ENCODE data around the gene APBB2.
A peak's percentile ranks its signal among the peaks of the same experiment; 100 is the strongest.

The APBB2 gene

GRCh38 chr4:41214825-41215146 lies 444 bp upstream of the APBB2 start:
- Histone ChIP-seq H3K4me3 (ENCODE audit: low read depth, low read length) (peak overlapping the region; percentile 45), H3K27me3 (ENCODE audit: control insufficient read depth, insufficient read depth, low read length) (peaks cover 7% of the 10 kb centered on the region), H3K4me1 (ENCODE audit: control insufficient read depth, insufficient read depth, low read length) (peaks cover 12% of the 10 kb centered on the region), H3K9me3 (ENCODE audit: control insufficient read depth, insufficient read depth, low read length) (no peaks in the 10 kb centered on the region), H3K36me3 (ENCODE audit: control insufficient read depth, insufficient read depth, low read length) (no peaks in the 10 kb centered on the region), H3K9ac (ENCODE audit: low read depth, low read length) (no peak overlapping the region)

- Histone ChIP-seq H3K4me3 (ENCODE audit: low read depth, low read length) (peak overlapping the region; percentile 78), H3K9ac (ENCODE audit: low read depth, low read length) (peak overlapping the region; percentile 94), H3K27me3 (ENCODE audit: control insufficient read depth, insufficient read depth, low read length) (peaks cover 7% of the 10 kb centered on the region), H3K4me1 (ENCODE audit: control insufficient read depth, insufficient read depth, low read length) (peaks cover 12% of the 10 kb centered on the region), H3K36me3 (ENCODE audit: control insufficient read depth, insufficient read depth, low read length) (no peaks in the 10 kb centered on the region), H3K9me3 (ENCODE audit: control insufficient read depth, insufficient read depth, low read length) (no peaks in the 10 kb centered on the region)
Observed at GRCh38 chr4:41213625-41214135, 662 bp downstream of the APBB2 start.

GRCh38 chr4:41212616-41213203 lies 1.6 kb downstream of the APBB2 start:
- Histone ChIP-seq H3K27me3 (ENCODE audit: control insufficient read depth, insufficient read depth, low read length) (peaks cover 7% of the 10 kb centered on the region), H3K4me1 (ENCODE audit: control insufficient read depth, insufficient read depth, low read length) (peaks cover 12% of the 10 kb centered on the region), H3K9me3 (ENCODE audit: control insufficient read depth, insufficient read depth, low read length) (no peaks in the 10 kb centered on the region), H3K4me3 (ENCODE audit: low read depth, low read length) (peak overlapping the region; percentile 78), H3K36me3 (ENCODE audit: control insufficient read depth, insufficient read depth, low read length) (no peaks in the 10 kb centered on the region), H3K9ac (ENCODE audit: low read depth, low read length) (no peak overlapping the region)

- Histone ChIP-seq H3K27me3 (ENCODE audit: control insufficient read depth, insufficient read depth, low read length) (peaks cover 7% of the 10 kb centered on the region), H3K4me1 (ENCODE audit: control insufficient read depth, insufficient read depth, low read length) (peaks cover 11% of the 10 kb centered on the region), H3K4me3 (ENCODE audit: low read depth, low read length) (no peak overlapping the region), H3K36me3 (ENCODE audit: control insufficient read depth, insufficient read depth, low read length) (no peaks in the 10 kb centered on the region), H3K9me3 (ENCODE audit: control insufficient read depth, insufficient read depth, low read length) (no peaks in the 10 kb centered on the region), H3K9ac (ENCODE audit: low read depth, low read length) (no peak overlapping the region)
Observed at GRCh38 chr4:41211951-41212615, 2.3 kb downstream of the APBB2 start.

GRCh38 chr4:41209901-41210300 lies 4.4 kb downstream of the APBB2 start:
- Histone ChIP-seq H3K36me3 (ENCODE audit: control insufficient read depth, insufficient read depth, low read length) (no peaks in the 10 kb centered on the region), H3K4me3 (ENCODE audit: low read depth, low read length) (no peak overlapping the region), H3K9me3 (ENCODE audit: control insufficient read depth, insufficient read depth, low read length) (no peaks in the 10 kb centered on the region), H3K9ac (ENCODE audit: low read depth, low read length) (no peak overlapping the region), H3K27me3 (ENCODE audit: control insufficient read depth, insufficient read depth, low read length) (peaks cover 7% of the 10 kb centered on the region), H3K4me1 (ENCODE audit: control insufficient read depth, insufficient read depth, low read length) (peaks cover 4% of the 10 kb centered on the region)

- H3K27me3 ChIP-seq (ENCODE audit: control insufficient read depth, insufficient read depth, low read length): peaks cover 7% of the 10 kb centered on the region
- no peak overlapping the region for H3K9ac ChIP-seq (ENCODE audit: low read depth, low read length)
- H3K36me3 ChIP-seq (ENCODE audit: control insufficient read depth, insufficient read depth, low read length): no peaks in the 10 kb centered on the region
- no peak overlapping the region for H3K4me3 ChIP-seq (ENCODE audit: low read depth, low read length)
- H3K9me3 ChIP-seq (ENCODE audit: control insufficient read depth, insufficient read depth, low read length): no peaks in the 10 kb centered on the region
- H3K4me1 ChIP-seq (ENCODE audit: control insufficient read depth, insufficient read depth, low read length): peaks cover 8% of the 10 kb centered on the region
Observed at GRCh38 chr4:41209187-41209586, 5.2 kb downstream of the APBB2 start.

GRCh38 chr4:41207291-41207831 lies 7.0 kb downstream of the APBB2 start:
- Histone ChIP-seq H3K36me3 (ENCODE audit: control insufficient read depth, insufficient read depth, low read length) (no peaks in the 10 kb centered on the region), H3K9me3 (ENCODE audit: control insufficient read depth, insufficient read depth, low read length) (no peaks in the 10 kb centered on the region), H3K4me1 (ENCODE audit: control insufficient read depth, insufficient read depth, low read length) (peaks cover 7% of the 10 kb centered on the region), H3K4me3 (ENCODE audit: low read depth, low read length) (no peak overlapping the region), H3K9ac (ENCODE audit: low read depth, low read length) (no peak overlapping the region), H3K27me3 (ENCODE audit: control insufficient read depth, insufficient read depth, low read length) (no peaks in the 10 kb centered on the region)

GRCh38 chr4:41205854-41206460 lies 8.4 kb downstream of the APBB2 start:
- H3K27me3 ChIP-seq (ENCODE audit: control insufficient read depth, insufficient read depth, low read length): no peaks in the 10 kb centered on the region
- peaks cover 7% of the 10 kb centered on the region for H3K4me1 ChIP-seq (ENCODE audit: control insufficient read depth, insufficient read depth, low read length)
- no peak overlapping the region for H3K9ac ChIP-seq (ENCODE audit: low read depth, low read length)
- no peak overlapping the region for H3K4me3 ChIP-seq (ENCODE audit: low read depth, low read length)
- H3K36me3 ChIP-seq (ENCODE audit: control insufficient read depth, insufficient read depth, low read length): no peaks in the 10 kb centered on the region
- no peaks in the 10 kb centered on the region for H3K9me3 ChIP-seq (ENCODE audit: control insufficient read depth, insufficient read depth, low read length)

GRCh38 chr4:41205130-41205529 lies 9.2 kb downstream of the APBB2 start:
- H3K27me3 ChIP-seq (ENCODE audit: control insufficient read depth, insufficient read depth, low read length): no peaks in the 10 kb centered on the region
- H3K9me3 ChIP-seq (ENCODE audit: control insufficient read depth, insufficient read depth, low read length): no peaks in the 10 kb centered on the region
- H3K36me3 ChIP-seq (ENCODE audit: control insufficient read depth, insufficient read depth, low read length): no peaks in the 10 kb centered on the region
- H3K4me3 ChIP-seq (ENCODE audit: low read depth, low read length): no peak overlapping the region
- H3K9ac ChIP-seq (ENCODE audit: low read depth, low read length): no peak overlapping the region
- peaks cover 7% of the 10 kb centered on the region for H3K4me1 ChIP-seq (ENCODE audit: control insufficient read depth, insufficient read depth, low read length)

- Histone ChIP-seq H3K9ac (ENCODE audit: low read depth, low read length) (no peak overlapping the region), H3K4me3 (ENCODE audit: low read depth, low read length) (no peak overlapping the region), H3K4me1 (ENCODE audit: control insufficient read depth, insufficient read depth, low read length) (peaks cover 7% of the 10 kb centered on the region), H3K9me3 (ENCODE audit: control insufficient read depth, insufficient read depth, low read length) (no peaks in the 10 kb centered on the region), H3K36me3 (ENCODE audit: control insufficient read depth, insufficient read depth, low read length) (no peaks in the 10 kb centered on the region), H3K27me3 (ENCODE audit: control insufficient read depth, insufficient read depth, low read length) (no peaks in the 10 kb centered on the region)
Observed at GRCh38 chr4:41204400-41204978, 9.9 kb downstream of the APBB2 start.

GRCh38 chr4:41203841-41204240 lies 10.5 kb downstream of the APBB2 start:
- Histone ChIP-seq H3K4me3 (ENCODE audit: low read depth, low read length) (no peak overlapping the region), H3K9me3 (ENCODE audit: control insufficient read depth, insufficient read depth, low read length) (no peaks in the 10 kb centered on the region), H3K9ac (ENCODE audit: low read depth, low read length) (no peak overlapping the region), H3K36me3 (ENCODE audit: control insufficient read depth, insufficient read depth, low read length) (no peaks in the 10 kb centered on the region), H3K4me1 (ENCODE audit: control insufficient read depth, insufficient read depth, low read length) (peaks cover 7% of the 10 kb centered on the region), H3K27me3 (ENCODE audit: control insufficient read depth, insufficient read depth, low read length) (no peaks in the 10 kb centered on the region)
